HepG2 (cell line): Measurements from ENCODE around the gene PACC1. TPM values are rescaled to one million over a fixed set of nuclear protein-coding genes. Genes with fewer than 3 reads are reported as not detected.

Experiments
- ARNT ChIP-seq: fragments of 450-650 bp; IDR thresholded peaks from 2 replicates; pipeline ENCODE4 v1.6.1; 2017
- ELF3 ChIP-seq: IDR thresholded peaks from 2 replicates; pipeline ENCODE4 v1.6.1; 2016; ENCODE audit warnings: missing genetic modification reagents, missing compliant biosample characterization
- ELF4 ChIP-seq: sonication (generic); formaldehyde crosslinking; IDR thresholded peaks from 2 replicates; pipeline ENCODE4 v1.5.0; 2020; ENCODE audit warnings: missing genetic modification reagents, mild to moderate bottlenecking, moderate library complexity, borderline replicate concordance
- EZH2 ChIP-seq: conservative IDR thresholded peaks from 2 replicates; pipeline ENCODE4 v1.6.1; 2012; ENCODE audit warnings: mild to moderate bottlenecking, low read depth, low read length, moderate library complexity
- KLF13 ChIP-seq: sonication (generic); formaldehyde crosslinking; IDR thresholded peaks from 2 replicates; pipeline ENCODE4 v1.4.0; 2020; ENCODE audit warnings: mild to moderate bottlenecking, missing genetic modification reagents
- KLF15 ChIP-seq: sonication (generic); formaldehyde crosslinking; IDR thresholded peaks from 2 replicates; pipeline ENCODE4 v1.8.1; 2023; ENCODE audit warnings: borderline replicate concordance, mild to moderate bottlenecking, inconsistent platforms, missing genetic modification reagents, mixed read lengths
- NR2C2 ChIP-seq: sonication (generic); formaldehyde crosslinking; IDR thresholded peaks from 2 replicates; pipeline ENCODE4 v1.4.0; 2020; ENCODE audit warnings: missing genetic modification reagents, mild to moderate bottlenecking, moderate library complexity, borderline replicate concordance
- RBFOX2 ChIP-seq: fragments of 200-400 bp; formaldehyde crosslinking; IDR thresholded peaks from 2 replicates; pipeline ENCODE4 v1.6.1; 2017; ENCODE audit warnings: low read depth, mild to moderate bottlenecking, low read length
- RFX1 ChIP-seq: fragments of 450-650 bp; IDR thresholded peaks from 2 replicates; pipeline ENCODE4 v1.6.1; 2017
- SNRNP70 ChIP-seq: fragments of 200-400 bp; formaldehyde crosslinking; IDR thresholded peaks from 2 replicates; pipeline ENCODE4 v1.6.1; 2017; ENCODE audit warnings: mild to moderate bottlenecking, low read depth, low read length, moderate library complexity
- SOX5 ChIP-seq: IDR thresholded peaks from 2 replicates; pipeline ENCODE4 v1.6.1; 2016; ENCODE audit warnings: borderline replicate concordance
- SPEN ChIP-seq: sonication (generic); formaldehyde crosslinking; IDR thresholded peaks from 2 replicates; pipeline ENCODE4 v1.5.1; 2020; ENCODE audit warnings: low read depth, mild to moderate bottlenecking, missing genetic modification reagents
- ZMYM2 ChIP-seq: sonication (generic); formaldehyde crosslinking; IDR thresholded peaks from 2 replicates; pipeline ENCODE4 v1.8.0; 2022; ENCODE audit warnings: mild to moderate bottlenecking, missing genetic modification reagents
- ZNF331 ChIP-seq: sonication (generic); formaldehyde crosslinking; IDR thresholded peaks from 2 replicates; pipeline ENCODE4 v1.4.0; 2020; ENCODE audit warnings: missing genetic modification reagents
- ZNF747 ChIP-seq: sonication (generic); formaldehyde crosslinking; IDR thresholded peaks from 2 replicates; pipeline ENCODE4 v1.8.1; 2023; ENCODE audit warnings: missing genetic modification reagents, mild to moderate bottlenecking, borderline replicate concordance
- ZNF792 ChIP-seq: IDR thresholded peaks from 2 replicates; pipeline ENCODE4 v1.6.1; 2016
- polyA plus RNA-seq, 8 experiments: library from polyadenylated mRNA; depleted of rRNA in 3 of 8; stranded (reverse) in 7 of 8; unstranded in 1 of 8; fragments of >200 nt; fragmentation: Illumina TruSeq in 4 of 8; extraction: Trizol in 4 of 8; gene quantifications; 2 replicates each; pipeline versions ENCODE4 v1.2.1 to v1.2.3, GENCODE V29; 2011 to 2016; ENCODE audit warnings: low read depth in 4 of 8, missing spikeins in 1 of 8, mixed read lengths in 1 of 8; ENCODE audit not compliant: insufficient read depth in 1 of 8
- total RNA-seq, 5 experiments: library from RNA; depleted of rRNA; stranded (reverse); fragments of >200 nt; fragmentation: Illumina TruSeq; extraction: Trizol; gene quantifications; 2 replicates each; pipeline ENCODE4 v1.2.3, GENCODE V29; 2016; ENCODE audit warnings: low read depth in 1 of 5
- TF ChIP-seq, protein P1 (sequence below): sonication (generic); formaldehyde crosslinking; IDR thresholded peaks from 2 replicates; pipeline ENCODE4 v1.8.0; 2022; ENCODE audit warnings: mild to moderate bottlenecking, missing genetic modification reagents; ENCODE audit not compliant: insufficient replicate concordance
- TF ChIP-seq, protein P2 (sequence below): sonication (generic); formaldehyde crosslinking; IDR thresholded peaks from 2 replicates; pipeline ENCODE4 v1.8.1; 2023; ENCODE audit warnings: mild to moderate bottlenecking, moderate library complexity, missing genetic modification reagents
- TF ChIP-seq, protein P3 (sequence below): sonication (generic); formaldehyde crosslinking; IDR thresholded peaks from 2 replicates; pipeline ENCODE4 v1.4.0; 2020; ENCODE audit warnings: mild to moderate bottlenecking, missing genetic modification reagents, borderline replicate concordance
- TF ChIP-seq, protein P4 (sequence below): sonication (generic); formaldehyde crosslinking; IDR thresholded peaks from 2 replicates; pipeline ENCODE4 v1.8.0; 2022; ENCODE audit warnings: mild to moderate bottlenecking, missing genetic modification reagents, moderate library complexity
- TF ChIP-seq, protein P5 (sequence below): fragments of 450-650 bp; IDR thresholded peaks from 2 replicates; pipeline ENCODE4 v1.6.1; 2017

PACC1 gene
- total and polyA plus RNA-seq, 2 of the 13 experiments (the other 11 are each of a cell fraction or from before 2014, with no cell fraction given) = 9.4 to 10.7 TPM

DNA sequence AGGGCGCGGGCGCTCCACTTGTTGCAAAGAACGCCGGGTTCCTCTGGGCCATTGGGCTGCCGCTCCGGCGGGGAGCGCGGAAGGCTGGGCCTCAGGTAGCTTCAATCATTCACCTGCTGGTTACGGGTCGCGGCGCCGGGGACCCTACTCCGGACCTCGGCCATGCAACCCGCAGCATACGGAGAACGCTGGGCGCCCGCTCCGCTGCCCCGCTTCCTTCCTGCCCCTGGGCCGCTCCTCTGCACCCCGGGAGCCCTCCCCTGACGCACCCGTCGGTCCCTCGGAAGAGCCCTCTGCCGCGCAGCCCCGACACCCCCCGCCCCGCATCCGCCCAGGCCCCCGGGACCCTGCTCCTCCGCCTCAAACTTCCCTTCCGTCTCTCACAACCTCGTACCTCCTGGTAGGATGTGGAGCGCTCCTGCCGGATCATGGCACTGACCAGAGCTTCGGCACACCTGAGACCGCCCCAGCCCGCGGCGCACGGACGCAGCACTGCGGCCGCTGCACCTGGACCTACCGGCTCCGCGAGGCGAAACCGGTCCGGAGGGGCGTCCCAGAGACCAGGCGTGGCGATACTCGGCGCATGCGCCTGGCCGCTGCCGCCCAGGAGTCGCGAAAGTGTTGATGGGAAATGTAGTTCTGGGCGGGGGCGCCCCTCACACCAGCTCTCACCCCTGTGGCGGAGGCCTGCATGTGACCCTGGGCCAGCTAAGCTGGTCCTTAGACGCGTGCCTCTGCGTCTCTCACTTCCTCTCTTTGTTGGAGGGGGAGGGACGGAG is at the start of gene PACC1 (continued):
- TF ChIP-seq, protein P1, sequence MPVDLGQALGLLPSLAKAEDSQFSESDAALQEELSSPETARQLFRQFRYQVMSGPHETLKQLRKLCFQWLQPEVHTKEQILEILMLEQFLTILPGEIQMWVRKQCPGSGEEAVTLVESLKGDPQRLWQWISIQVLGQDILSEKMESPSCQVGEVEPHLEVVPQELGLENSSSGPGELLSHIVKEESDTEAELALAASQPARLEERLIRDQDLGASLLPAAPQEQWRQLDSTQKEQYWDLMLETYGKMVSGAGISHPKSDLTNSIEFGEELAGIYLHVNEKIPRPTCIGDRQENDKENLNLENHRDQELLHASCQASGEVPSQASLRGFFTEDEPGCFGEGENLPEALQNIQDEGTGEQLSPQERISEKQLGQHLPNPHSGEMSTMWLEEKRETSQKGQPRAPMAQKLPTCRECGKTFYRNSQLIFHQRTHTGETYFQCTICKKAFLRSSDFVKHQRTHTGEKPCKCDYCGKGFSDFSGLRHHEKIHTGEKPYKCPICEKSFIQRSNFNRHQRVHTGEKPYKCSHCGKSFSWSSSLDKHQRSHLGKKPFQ (CRISPR knock-in tag) = peak; percentile 71
- TF ChIP-seq, protein P2, sequence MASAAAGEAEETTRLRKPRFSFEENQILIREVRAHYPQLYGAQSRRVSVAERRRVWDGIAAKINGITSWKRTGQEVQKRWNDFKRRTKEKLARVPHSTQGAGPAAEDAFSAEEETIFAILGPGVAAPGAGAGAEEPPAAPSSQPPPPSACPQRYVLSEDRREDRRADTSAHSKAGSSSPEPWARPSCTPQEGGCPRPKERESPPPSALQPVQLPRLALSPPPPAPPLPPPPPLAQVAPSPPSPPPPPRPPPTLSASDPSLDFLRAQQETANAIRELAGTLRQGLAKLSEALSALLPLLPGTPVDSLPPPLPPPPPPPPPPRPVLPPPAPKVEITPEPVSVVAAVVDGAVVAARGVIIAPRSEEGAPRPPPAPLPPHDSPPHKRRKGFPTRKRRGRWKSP (CRISPR knock-in tag) = no peak
- TF ChIP-seq SNRNP70 = no peak
- TF ChIP-seq KLF15 (CRISPR knock-in tag) = no peak
- peak; percentile 86 for TF ChIP-seq RBFOX2
- no peak for TF ChIP-seq RFX1
- no peak for TF ChIP-seq EZH2
- TF ChIP-seq, protein P3, sequence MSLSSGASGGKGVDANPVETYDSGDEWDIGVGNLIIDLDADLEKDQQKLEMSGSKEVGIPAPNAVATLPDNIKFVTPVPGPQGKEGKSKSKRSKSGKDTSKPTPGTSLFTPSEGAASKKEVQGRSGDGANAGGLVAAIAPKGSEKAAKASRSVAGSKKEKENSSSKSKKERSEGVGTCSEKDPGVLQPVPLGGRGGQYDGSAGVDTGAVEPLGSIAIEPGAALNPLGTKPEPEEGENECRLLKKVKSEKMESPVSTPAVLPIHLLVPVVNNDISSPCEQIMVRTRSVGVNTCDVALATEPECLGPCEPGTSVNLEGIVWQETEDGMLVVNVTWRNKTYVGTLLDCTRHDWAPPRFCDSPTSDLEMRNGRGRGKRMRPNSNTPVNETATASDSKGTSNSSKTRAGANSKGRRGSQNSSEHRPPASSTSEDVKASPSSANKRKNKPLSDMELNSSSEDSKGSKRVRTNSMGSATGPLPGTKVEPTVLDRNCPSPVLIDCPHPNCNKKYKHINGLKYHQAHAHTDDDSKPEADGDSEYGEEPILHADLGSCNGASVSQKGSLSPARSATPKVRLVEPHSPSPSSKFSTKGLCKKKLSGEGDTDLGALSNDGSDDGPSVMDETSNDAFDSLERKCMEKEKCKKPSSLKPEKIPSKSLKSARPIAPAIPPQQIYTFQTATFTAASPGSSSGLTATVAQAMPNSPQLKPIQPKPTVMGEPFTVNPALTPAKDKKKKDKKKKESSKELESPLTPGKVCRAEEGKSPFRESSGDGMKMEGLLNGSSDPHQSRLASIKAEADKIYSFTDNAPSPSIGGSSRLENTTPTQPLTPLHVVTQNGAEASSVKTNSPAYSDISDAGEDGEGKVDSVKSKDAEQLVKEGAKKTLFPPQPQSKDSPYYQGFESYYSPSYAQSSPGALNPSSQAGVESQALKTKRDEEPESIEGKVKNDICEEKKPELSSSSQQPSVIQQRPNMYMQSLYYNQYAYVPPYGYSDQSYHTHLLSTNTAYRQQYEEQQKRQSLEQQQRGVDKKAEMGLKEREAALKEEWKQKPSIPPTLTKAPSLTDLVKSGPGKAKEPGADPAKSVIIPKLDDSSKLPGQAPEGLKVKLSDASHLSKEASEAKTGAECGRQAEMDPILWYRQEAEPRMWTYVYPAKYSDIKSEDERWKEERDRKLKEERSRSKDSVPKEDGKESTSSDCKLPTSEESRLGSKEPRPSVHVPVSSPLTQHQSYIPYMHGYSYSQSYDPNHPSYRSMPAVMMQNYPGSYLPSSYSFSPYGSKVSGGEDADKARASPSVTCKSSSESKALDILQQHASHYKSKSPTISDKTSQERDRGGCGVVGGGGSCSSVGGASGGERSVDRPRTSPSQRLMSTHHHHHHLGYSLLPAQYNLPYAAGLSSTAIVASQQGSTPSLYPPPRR (CRISPR knock-in tag) = no peak
- no peak for TF ChIP-seq ARNT
- TF ChIP-seq NR2C2 = peak; percentile 75
- no peak for TF ChIP-seq KLF13 (CRISPR knock-in tag)
- TF ChIP-seq SOX5 (CRISPR knock-in tag) = peak; percentile 36; the same call in 1 of the 2 replicates
- TF ChIP-seq ELF4 (CRISPR knock-in tag) = no peak
- no peak for TF ChIP-seq ELF3 (CRISPR knock-in tag)
- TF ChIP-seq SPEN = peak; percentile 49
- TF ChIP-seq, protein P4, sequence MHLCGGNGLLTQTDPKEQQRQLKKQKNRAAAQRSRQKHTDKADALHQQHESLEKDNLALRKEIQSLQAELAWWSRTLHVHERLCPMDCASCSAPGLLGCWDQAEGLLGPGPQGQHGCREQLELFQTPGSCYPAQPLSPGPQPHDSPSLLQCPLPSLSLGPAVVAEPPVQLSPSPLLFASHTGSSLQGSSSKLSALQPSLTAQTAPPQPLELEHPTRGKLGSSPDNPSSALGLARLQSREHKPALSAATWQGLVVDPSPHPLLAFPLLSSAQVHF (CRISPR knock-in tag) = no peak
- 0 out of 2 replicates have a peak, but pooled peaks have one; percentile 41 for TF ChIP-seq ZNF747 (CRISPR knock-in tag)
- peak; percentile 37; the same call in 1 of the 2 replicates for TF ChIP-seq ZNF331 (CRISPR knock-in tag)
- TF ChIP-seq ZNF792 (CRISPR knock-in tag) = peak; percentile 34; the same call in 1 of the 2 replicates
- TF ChIP-seq ZMYM2 (CRISPR knock-in tag) = no peak
- TF ChIP-seq, protein P5, sequence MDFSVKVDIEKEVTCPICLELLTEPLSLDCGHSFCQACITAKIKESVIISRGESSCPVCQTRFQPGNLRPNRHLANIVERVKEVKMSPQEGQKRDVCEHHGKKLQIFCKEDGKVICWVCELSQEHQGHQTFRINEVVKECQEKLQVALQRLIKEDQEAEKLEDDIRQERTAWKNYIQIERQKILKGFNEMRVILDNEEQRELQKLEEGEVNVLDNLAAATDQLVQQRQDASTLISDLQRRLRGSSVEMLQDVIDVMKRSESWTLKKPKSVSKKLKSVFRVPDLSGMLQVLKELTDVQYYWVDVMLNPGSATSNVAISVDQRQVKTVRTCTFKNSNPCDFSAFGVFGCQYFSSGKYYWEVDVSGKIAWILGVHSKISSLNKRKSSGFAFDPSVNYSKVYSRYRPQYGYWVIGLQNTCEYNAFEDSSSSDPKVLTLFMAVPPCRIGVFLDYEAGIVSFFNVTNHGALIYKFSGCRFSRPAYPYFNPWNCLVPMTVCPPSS = no peak
